MCF 10A (cell line): ENCODE measurements around the gene ESRRB. TPM values are rescaled to one million over a fixed set of nuclear protein-coding genes. Genes with fewer than 3 reads are reported as not detected.

Experiments used
- BruUV-seq: library from RNA; stranded (reverse); fragments of 400-500 nt; replicated peaks from 2 replicates; lab custom pipeline; 2021; lab: Mats Ljungman, UMichigan
- CTCF ChIA-PET: fragments of 300-600 bp; sonication (Branson Sonifier 250); formaldehyde crosslinking; extraction: SDS; loops from one replicate; lab custom pipeline; 2021; ENCODE audit warnings: antibody characterized with exemption, inconsistent platforms; lab: Yijun Ruan, JAX
- POLR2A ChIA-PET: fragments of 300-600, 350-650 bp; sonication (Branson Sonifier 250); formaldehyde crosslinking; extraction: SDS; loops from one replicate; lab custom pipeline; 2020; ENCODE audit warnings: antibody characterized with exemption, inconsistent platforms; lab: Yijun Ruan, JAX
- DNase-seq: peaks from one replicate; pipeline ENCODE4 v3.0.0-alpha.2; 2018; ENCODE audit not compliant: unreplicated experiment
- H3K27ac Mint-ChIP-seq: one replicate; pipeline ENCODE4 v1.8.0; 2022; ENCODE audit warnings: mild to moderate bottlenecking, low read depth, mixed read lengths; ENCODE audit not compliant: unreplicated experiment
- H3K27me3 Mint-ChIP-seq: one replicate; pipeline ENCODE4 v1.8.0; 2022; ENCODE audit warnings: mixed read lengths; ENCODE audit not compliant: insufficient read depth, unreplicated experiment
- H3K36me3 Mint-ChIP-seq: one replicate; pipeline ENCODE4 v1.8.0; 2022; ENCODE audit warnings: mild to moderate bottlenecking, moderate library complexity, mixed read lengths; ENCODE audit not compliant: insufficient read depth, unreplicated experiment
- H3K4me1 Mint-ChIP-seq: one replicate; pipeline ENCODE4 v1.8.0; 2022; ENCODE audit warnings: mixed read lengths; ENCODE audit not compliant: insufficient read depth, unreplicated experiment
- H3K4me3 Mint-ChIP-seq: one replicate; pipeline ENCODE4 v1.8.0; 2022; ENCODE audit warnings: mild to moderate bottlenecking, moderate library complexity, mixed read lengths; ENCODE audit not compliant: unreplicated experiment
- H3K9me3 Mint-ChIP-seq: one replicate; pipeline ENCODE4 v1.8.0; 2022; ENCODE audit warnings: mixed read lengths; ENCODE audit not compliant: unreplicated experiment
- intact Hi-C: fragments of 100-400 bp; cut with micrococcal nuclease; formaldehyde crosslinking; loops from 2 replicates; pipeline ENCODE4 v1.14.1; 2022
- total RNA-seq: library from RNA; stranded (reverse); gene quantifications from 2 replicates; pipeline ENCODE4 v1.2.3, GENCODE V29; 2022
- TF ChIP-seq, protein P1 (sequence below): fragments of 200-600 bp; IDR thresholded peaks from one replicate; pipeline ENCODE4 v1.8.0; 2022; ENCODE audit warnings: antibody characterized with exemption, mild to moderate bottlenecking; ENCODE audit not compliant: unreplicated experiment

The ESRRB gene
- total RNA-seq, 1 experiment from 2014 or later = 0.23 TPM

- no TSS peak for BruUV-seq
- Mint-ChIP-seq H3K27me3 (no peaks in the 10 kb centered on the region), H3K36me3 (no peaks in the 10 kb centered on the region), H3K4me1 (no peaks in the 10 kb centered on the region), H3K9me3 (no peaks in the 10 kb centered on the region), H3K27ac (no peak overlapping the region), H3K4me3 (no peak overlapping the region)
- DNase-seq = no peak
- ChIA-PET CTCF (interaction anchor here (1.1 kb wide), 1 partner anchor 184 kb away, joined by 3 read pairs; no protein-coding TSS in a partner anchor), POLR2A (no interaction called here)
- intact Hi-C loops = no loop called here
- TF ChIP-seq, protein P1, sequence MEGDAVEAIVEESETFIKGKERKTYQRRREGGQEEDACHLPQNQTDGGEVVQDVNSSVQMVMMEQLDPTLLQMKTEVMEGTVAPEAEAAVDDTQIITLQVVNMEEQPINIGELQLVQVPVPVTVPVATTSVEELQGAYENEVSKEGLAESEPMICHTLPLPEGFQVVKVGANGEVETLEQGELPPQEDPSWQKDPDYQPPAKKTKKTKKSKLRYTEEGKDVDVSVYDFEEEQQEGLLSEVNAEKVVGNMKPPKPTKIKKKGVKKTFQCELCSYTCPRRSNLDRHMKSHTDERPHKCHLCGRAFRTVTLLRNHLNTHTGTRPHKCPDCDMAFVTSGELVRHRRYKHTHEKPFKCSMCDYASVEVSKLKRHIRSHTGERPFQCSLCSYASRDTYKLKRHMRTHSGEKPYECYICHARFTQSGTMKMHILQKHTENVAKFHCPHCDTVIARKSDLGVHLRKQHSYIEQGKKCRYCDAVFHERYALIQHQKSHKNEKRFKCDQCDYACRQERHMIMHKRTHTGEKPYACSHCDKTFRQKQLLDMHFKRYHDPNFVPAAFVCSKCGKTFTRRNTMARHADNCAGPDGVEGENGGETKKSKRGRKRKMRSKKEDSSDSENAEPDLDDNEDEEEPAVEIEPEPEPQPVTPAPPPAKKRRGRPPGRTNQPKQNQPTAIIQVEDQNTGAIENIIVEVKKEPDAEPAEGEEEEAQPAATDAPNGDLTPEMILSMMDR = no peak
Observed at GRCh38 chr14:76461886-76462285, 85.9 kb downstream of the ESRRB start.

GRCh38 chr14:76462330-76462729 is 86.4 kb downstream of the ESRRB start:
- no peak for DNase-seq
- H3K27ac Mint-ChIP-seq = no peak overlapping the region
- H3K36me3 Mint-ChIP-seq = no peaks in the 10 kb centered on the region
- ChIA-PET CTCF (interaction anchor here (1.1 kb wide), 1 partner anchor 184 kb away, joined by 3 read pairs; no protein-coding TSS in a partner anchor), POLR2A (no interaction called here)
- H3K4me3 Mint-ChIP-seq = no peak overlapping the region
- intact Hi-C loops = no loop called here
- H3K4me1 Mint-ChIP-seq = no peaks in the 10 kb centered on the region
- no peaks in the 10 kb centered on the region for H3K9me3 Mint-ChIP-seq
- TF ChIP-seq, protein P1 = no peak
- BruUV-seq = no TSS peak
- no peaks in the 10 kb centered on the region for H3K27me3 Mint-ChIP-seq

DNA sequence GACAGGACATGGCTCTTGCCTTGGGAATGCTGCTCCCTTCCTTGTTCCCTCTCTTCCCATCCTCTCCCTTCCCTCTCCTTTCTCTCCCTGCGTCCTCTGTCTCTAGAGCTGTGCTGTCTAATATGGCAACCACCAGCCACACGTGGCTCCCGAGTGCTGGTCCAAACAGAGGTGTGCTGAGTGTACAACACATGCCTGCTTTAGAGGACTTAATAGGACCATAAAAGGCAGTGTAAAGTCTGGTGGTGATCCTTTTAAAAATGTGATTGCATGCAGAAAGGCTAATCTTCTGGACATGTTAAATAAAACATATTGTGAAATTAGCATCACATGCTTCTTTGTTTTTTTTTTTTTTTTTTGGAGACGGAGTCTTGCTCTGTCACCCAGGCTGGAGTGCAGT is 87.2 kb downstream of the ESRRB start:
- intact Hi-C loops = no loop called here
- H3K27ac Mint-ChIP-seq = no peak overlapping the region
- H3K4me1 Mint-ChIP-seq = no peaks in the 10 kb centered on the region
- H3K27me3 Mint-ChIP-seq = no peaks in the 10 kb centered on the region
- no TSS peak for BruUV-seq
- ChIA-PET CTCF (no interaction called here), POLR2A (no interaction called here)
- no peaks in the 10 kb centered on the region for H3K36me3 Mint-ChIP-seq
- DNase-seq = no peak
- H3K9me3 Mint-ChIP-seq = no peaks in the 10 kb centered on the region
- TF ChIP-seq, protein P1 = no peak
- H3K4me3 Mint-ChIP-seq = no peak overlapping the region

DNA sequence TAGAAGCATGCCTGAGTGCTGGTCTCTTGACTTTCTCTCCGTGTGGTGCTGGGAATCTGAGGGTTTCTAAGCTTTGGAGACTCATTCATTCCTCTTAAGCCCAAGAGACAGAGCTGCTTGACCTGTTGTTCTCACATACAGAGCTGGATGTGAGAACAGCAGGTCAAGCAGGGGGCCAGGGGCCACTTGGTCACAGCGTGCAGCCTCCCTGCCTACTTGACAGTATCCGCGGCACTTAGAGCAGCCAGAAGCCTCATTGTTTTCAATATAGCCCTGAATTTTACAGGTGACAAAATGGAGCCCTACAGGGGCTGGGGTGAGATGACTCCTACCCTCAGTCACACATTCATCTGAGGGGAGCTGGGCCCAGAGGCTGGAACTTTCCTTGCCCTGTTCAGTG is 88.9 kb downstream of the ESRRB start:
- intact Hi-C loops = no loop called here
- Mint-ChIP-seq H3K27ac (no peak overlapping the region), H3K4me3 (no peak overlapping the region), H3K27me3 (no peaks in the 10 kb centered on the region), H3K4me1 (no peaks in the 10 kb centered on the region), H3K9me3 (no peaks in the 10 kb centered on the region), H3K36me3 (no peaks in the 10 kb centered on the region)
- no peak for DNase-seq
- TF ChIP-seq, protein P1 = no peak
- BruUV-seq = no TSS peak
- POLR2A ChIA-PET = no interaction called here
- CTCF ChIA-PET = no interaction called here
